Endothelial cell of umbilical vein (primary cell): ENCODE results near the gene DSG3. TPM values are rescaled to one million over a fixed set of nuclear protein-coding genes. Genes with fewer than 3 reads are reported as not detected.

Experiments
- BruUV-seq: library from RNA; stranded (reverse); fragments of 400-500 nt; replicated peaks from 2 replicates; lab custom pipeline; 2021; lab: Mats Ljungman, UMichigan
- CTCF ChIA-PET: fragments of 300-600, 350-600 bp; sonication (Branson Sonifier 250); formaldehyde crosslinking; loops from one replicate; lab custom pipeline; 2021; ENCODE audit warnings: antibody characterized with exemption, inconsistent platforms; lab: Charles Lee
- POLR2A ChIA-PET: fragments of 300-600, 350-600 bp; sonication (Branson Sonifier 250); formaldehyde crosslinking; loops from one replicate; lab custom pipeline; 2021; ENCODE audit warnings: antibody characterized with exemption, inconsistent platforms; lab: Charles Lee
- DNase-seq: peaks from one replicate; pipeline ENCODE4 v3.0.0-alpha.2; 2011; ENCODE audit warnings: low read depth, low spot score
- FAIRE-seq: peaks from 2 replicates; lab custom pipeline; 2011; peaks lifted over from hg19 to GRCh38; lab: Jason Lieb, UNC
- H2AFZ ChIP-seq: 2 replicates; pipeline ENCODE4 v1.6.0; 2012; ENCODE audit warnings: low read depth, low read length, control low read depth, inconsistent platforms
- H3K27ac ChIP-seq: 2 replicates; pipeline ENCODE4 v1.5.1; 2011; ENCODE audit warnings: low read depth, mild to moderate bottlenecking, control low read depth, low read length, moderate library complexity; ENCODE audit not compliant: insufficient read depth
- H3K27me3 ChIP-seq, 2 experiments: 2 replicates each; pipeline versions ENCODE4 v1.6.0 to v1.6.1; 2011; ENCODE audit warnings: low read length in 2 of 2, mixed read lengths in 1 of 2; ENCODE audit not compliant: control insufficient read depth in 2 of 2, insufficient read depth in 2 of 2
- H3K36me3 ChIP-seq, 2 experiments: 2 replicates in 1 of 2; 3 replicates in 1 of 2; pipeline ENCODE4 v1.5.1; 2011; ENCODE audit warnings: low read length in 2 of 2, mild to moderate bottlenecking in 1 of 2, moderate library complexity in 1 of 2; ENCODE audit not compliant: control insufficient read depth in 2 of 2, insufficient read depth in 2 of 2; ENCODE audit errors: extremely low read depth in 1 of 2
- H3K4me1 ChIP-seq: 3 replicates; pipeline ENCODE4 v1.5.1; 2011; ENCODE audit warnings: mild to moderate bottlenecking, low read length; ENCODE audit not compliant: control insufficient read depth, insufficient read depth; ENCODE audit errors: extremely low read depth
- H3K4me2 ChIP-seq: 2 replicates; pipeline ENCODE4 v1.6.1; 2011; ENCODE audit warnings: low read length, control low read depth, mixed read lengths; ENCODE audit not compliant: insufficient read depth
- H3K4me3 ChIP-seq, 3 experiments: fragments of 200-600 bp in 1 of 3; sonication (generic), shearing (Covaris generic) in 1 of 3; replicated peaks in 1 of 3; 2 replicates each; pipeline ENCODE4 v1.5.1; 2011 to 2016; ENCODE audit warnings: control low read depth in 3 of 3, low read length in 3 of 3, mild to moderate bottlenecking in 2 of 3, inconsistent platforms in 1 of 3, low read depth in 1 of 3, moderate library complexity in 1 of 3; ENCODE audit not compliant: insufficient read depth in 1 of 3
- H3K79me2 ChIP-seq: 2 replicates; pipeline ENCODE4 v1.6.0; 2012; ENCODE audit warnings: low read length, inconsistent platforms; ENCODE audit not compliant: control insufficient read depth, insufficient read depth
- H3K9ac ChIP-seq: replicated peaks from 2 replicates; pipeline ENCODE3; 2011; ENCODE audit warnings: low read length, control low read depth; ENCODE audit not compliant: insufficient read depth; ENCODE audit errors: extremely low read depth
- H3K9me1 ChIP-seq: replicated peaks from 3 replicates; pipeline ENCODE4 v1.6.0; 2011; ENCODE audit warnings: mild to moderate bottlenecking, low read length; ENCODE audit not compliant: control insufficient read depth, insufficient read depth; ENCODE audit errors: extremely low read depth
- H3K9me3 ChIP-seq: replicated peaks from 2 replicates; pipeline ENCODE4 v1.5.1; 2012; ENCODE audit warnings: low read length, inconsistent platforms; ENCODE audit not compliant: control insufficient read depth, insufficient read depth
- H4K20me1 ChIP-seq: replicated peaks from 2 replicates; pipeline ENCODE3; 2011; ENCODE audit warnings: mild to moderate bottlenecking, low read length; ENCODE audit not compliant: control insufficient read depth, insufficient read depth; ENCODE audit errors: extremely low read depth
- CTCF ChIP-seq, 2 donors: IDR thresholded peaks; 1 replicate in 1 of 2; 2 replicates in 1 of 2; pipeline ENCODE4 v1.5.1; 2011; ENCODE audit warnings: low read length in 2 of 2, mild to moderate bottlenecking in 2 of 2, moderate library complexity in 2 of 2, control low read depth in 1 of 2, inconsistent platforms in 1 of 2, low read depth in 1 of 2; ENCODE audit not compliant: insufficient read depth in 1 of 2; ENCODE audit errors: extremely low read depth in 1 of 2
- EZH2 ChIP-seq: IDR thresholded peaks from 2 replicates; pipeline ENCODE4 v1.6.1; 2012; ENCODE audit warnings: borderline replicate concordance, low read depth, mild to moderate bottlenecking, moderate library complexity, low read length, inconsistent platforms; ENCODE audit not compliant: severe bottlenecking
- GATA2 ChIP-seq: IDR thresholded peaks from 2 replicates; pipeline ENCODE4 v1.7.0; 2011; ENCODE audit warnings: low read depth, mild to moderate bottlenecking, moderate library complexity, mixed read lengths, low read length; ENCODE audit not compliant: insufficient read length, insufficient read depth
- JUN ChIP-seq: IDR thresholded peaks from 2 replicates; pipeline ENCODE4 v1.6.1; 2011; ENCODE audit warnings: borderline replicate concordance, low read depth; ENCODE audit not compliant: insufficient read length, insufficient read depth
- MAX ChIP-seq: IDR thresholded peaks from 2 replicates; pipeline ENCODE4 v1.6.1; 2011; ENCODE audit not compliant: insufficient read depth, insufficient read length
- MYC ChIP-seq: IDR thresholded peaks from one replicate; pipeline ENCODE4 v1.6.1; 2011; ENCODE audit warnings: mild to moderate bottlenecking, low read depth, low read length
- POLR2AphosphoS5 ChIP-seq: IDR thresholded peaks from 2 replicates; pipeline ENCODE4 v1.6.1; 2012; ENCODE audit warnings: low read depth, mild to moderate bottlenecking, control low read depth, low read length, moderate library complexity; ENCODE audit not compliant: insufficient read depth
- dilution Hi-C: fragments of 300-500 bp; cut with MboI; formaldehyde crosslinking; loops from one replicate; pipeline ENCODE4 v1.15.0; 2019; ENCODE audit warnings: low sequenced_read_pairs; ENCODE audit not compliant: extremely low pct_ligation_motif_present
- intact Hi-C: fragments of 100-400 bp; cut with micrococcal nuclease; formaldehyde crosslinking; loops from one replicate; pipeline ENCODE4 v1.10.0; 2022
- polyA plus RNA-seq, 4 experiments: library from polyadenylated mRNA; depleted of rRNA in 3 of 4; stranded (reverse) in 3 of 4; unstranded in 1 of 4; fragments of >200 nt; gene quantifications; 2 replicates each; pipeline versions ENCODE4 v1.2.1 to v1.2.3, GENCODE V29; 2011 to 2012; ENCODE audit warnings: missing spikeins in 1 of 4
- total RNA-seq: library from RNA; stranded (reverse); gene quantifications from 2 replicates; pipeline ENCODE4 v1.2.3, GENCODE V29; 2021

DSG3 gene
- total and polyA plus RNA-seq, 2 donors (not counting 3 experiments of a cell fraction or from before 2014, with no cell fraction given), result 0.07 TPM; not detected in 1

GRCh38 chr18:31483396-31483795 is 35.9 kb downstream of the DSG3 start:
- Histone ChIP-seq H4K20me1 (no peaks in the 10 kb centered on the region), H3K79me2 (no peaks in the 10 kb centered on the region)
- dilution Hi-C loops, result no loop called here

More at GRCh38 chr18:31483396-31483795, 35.9 kb downstream of the DSG3 start:
- Histone ChIP-seq H3K36me3 (no peaks in the 10 kb centered on the region), H3K4me1 (no peaks in the 10 kb centered on the region), H3K9ac (no peak overlapping the region), H3K9me3 (no peaks in the 10 kb centered on the region), H3K27ac (no peak overlapping the region), H3K4me2 (no peak overlapping the region), H3K27me3 (no peaks in the 10 kb centered on the region), H2AFZ (no peak overlapping the region), H3K9me1 (no peaks in the 10 kb centered on the region), H3K4me3 (no peak overlapping the region)
- ChIA-PET POLR2A (no interaction called here), CTCF (no interaction called here)
- DNase-seq (no peak), FAIRE-seq (no peak)
- intact Hi-C loops, result no loop called here
- BruUV-seq, result no TSS peak
- no peak for TF ChIP-seq CTCF (IDR thresholded peaks at IDR 0.05; ENCODE audit: extremely low read depth in 1 of 2, insufficient read depth in 1 of 2, low read depth in 1 of 2, low read length in 2 of 2)
- no peak for TF ChIP-seq GATA2
- no peak for TF ChIP-seq MAX
- no peak for TF ChIP-seq MYC
- no peak for TF ChIP-seq POLR2AphosphoS5
- TF ChIP-seq JUN, result no peak
- no peak for TF ChIP-seq EZH2
